Measurements from ENCODE around the gene EPHA3. TPM values are rescaled to one million over a fixed set of nuclear protein-coding genes. Genes with fewer than 3 reads are reported as not detected.

Gene EPHA3
- total RNA-seq (10 to 100 TPM in 2 of 5 donors, 1 to 10 TPM in 2, under 1 TPM in 1; 0.29 to 33.9 (median 5.5) TPM), polyA plus RNA-seq (under 1 TPM; 0.35 to 0.46 (median 0.37) TPM)
- long read RNA-seq, donor 1, result 0 reads
- long read RNA-seq, donor 2, partial matches to known transcripts, result 0 of 1 reads
- long read RNA-seq, donor 2, other reads (novel, unspliced or antisense), result 0 of 1 reads
- long read RNA-seq, donor 3, result 0 reads
- long read RNA-seq, donor 4, result 0 reads
- long read RNA-seq, donor 5, partial matches to known transcripts, result 0 of 1 reads
- long read RNA-seq, donor 5, other reads (novel, unspliced or antisense), result 0 of 1 reads
- long read RNA-seq, donor 6, result 0 reads
- long read RNA-seq, donor 7, full-length matches to known transcripts, result 1 of 1 reads
- long read RNA-seq, donor 7, partial matches to known transcripts, result 0 of 1 reads
- long read RNA-seq, donor 7, other reads (novel, unspliced or antisense), result 0 of 1 reads
- long read RNA-seq, donor 8, full-length matches to known transcripts, result 2 of 2 reads
- long read RNA-seq, donor 8, partial matches to known transcripts, result 0 of 2 reads
- long read RNA-seq, donor 8, other reads (novel, unspliced or antisense), result 0 of 2 reads
- long read RNA-seq, donor 9, result 0 reads
- long read RNA-seq, donor 10, result 0 reads

DNA sequence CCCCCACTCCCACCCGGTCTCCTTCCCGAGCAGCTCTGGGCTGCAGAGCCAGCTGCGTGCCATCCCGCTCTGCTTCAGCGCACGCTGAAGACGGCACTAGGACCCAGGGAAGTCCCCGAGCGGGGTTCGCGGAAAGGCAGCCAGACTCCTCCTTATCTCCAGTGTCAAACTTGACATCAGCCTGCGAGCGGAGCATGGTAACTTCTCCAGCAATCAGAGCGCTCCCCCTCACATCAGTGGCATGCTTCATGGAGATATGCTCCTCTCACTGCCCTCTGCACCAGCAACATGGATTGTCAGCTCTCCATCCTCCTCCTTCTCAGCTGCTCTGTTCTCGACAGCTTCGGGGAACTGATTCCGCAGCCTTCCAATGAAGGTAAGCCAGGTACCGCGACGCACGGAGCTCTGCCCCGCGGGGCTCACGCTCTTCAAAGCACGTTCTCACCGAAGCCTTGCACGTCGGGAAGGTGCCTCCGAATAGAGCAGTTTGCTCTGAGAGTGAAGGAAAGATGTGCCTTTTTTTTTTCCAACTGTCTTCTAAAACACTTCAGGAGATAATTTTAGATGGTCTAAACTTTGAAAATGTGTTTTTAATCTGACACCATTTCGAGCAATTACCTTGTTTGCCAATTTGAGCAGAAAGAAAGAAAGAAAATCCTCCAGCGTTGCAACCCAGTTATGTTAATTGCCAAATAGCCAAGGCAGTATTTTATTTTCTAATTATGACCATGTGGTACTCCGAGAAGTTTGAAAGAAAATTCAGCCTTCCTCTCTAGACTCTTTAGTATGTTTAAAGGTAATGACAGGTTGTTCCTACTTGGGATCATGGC, at the start of gene EPHA3:
Gene EPHA3, plus strand, starts transcription at position 161 of the 830 bp plus-strand sequence. Its CDS starts 128 bp downstream, at position 289.
- Histone ChIP-seq H3K27ac (peak within 1 kb of the TSS in 1 of 5 donors; percentile 47), H3K4me3 (peak within 1 kb of the TSS; percentile 26 to 49 (median 48)), H3K9me3 (no peaks in the 10 kb centered on the region), H3K36me3 (no peaks in the 10 kb centered on the region), H3K27me3 (peaks cover 0 to 44% (median 15%) of the 10 kb centered on the region in 3 donors), H3K4me1 (peaks cover 9 to 14% (median 12%) of the 10 kb centered on the region in 4 donors)
- DNase-seq, result peak; percentile 54 to 90
- 2 to 4% (median 3%) methylated on average over 32 of the region's 32 CpGs for WGBS, 5 donors
- no peak for TF ChIP-seq CTCF (IDR thresholded peaks at IDR 0.05)
- peak in 2 of 3 donors; percentile 40 to 53 for TF ChIP-seq POLR2AphosphoS5 (IDR thresholded peaks at IDR 0.05)
- intact Hi-C loops (cut with DNase I; ENCODE audit: low total_unique reads), result no loop called here

GRCh38 chr3:89058371-89058770, 49.0 kb upstream of the EPHA3 start:
- TF ChIP-seq POLR2AphosphoS5 (IDR thresholded peaks at IDR 0.05) (no peak), CTCF (IDR thresholded peaks at IDR 0.05) (no peak), EP300 (IDR thresholded peaks at IDR 0.05) (no peak), POLR2A (IDR thresholded peaks at IDR 0.05) (no peak)
- H3K36me3 ChIP-seq, result no peaks in the 10 kb centered on the region
- intact Hi-C loops (cut with DNase I; ENCODE audit: low total_unique reads), result no loop called here
- no peak for DNase-seq
- H3K27me3 ChIP-seq, result no peaks in the 10 kb centered on the region
- H3K27ac ChIP-seq, result no peak overlapping the region
- no peaks in the 10 kb centered on the region for H3K4me1 ChIP-seq
- H3K4me3 ChIP-seq, result no peak overlapping the region
- WGBS, 5 donors, result 56 to 73% (median 63%) methylated on average over 2 of the region's 2 CpGs
- H3K9me3 ChIP-seq, result no peaks in the 10 kb centered on the region

- Histone ChIP-seq H3K27me3 (no peaks in the 10 kb centered on the region), H3K9me3 (no peaks in the 10 kb centered on the region), H3K27ac (no peak overlapping the region), H3K4me3 (no peak overlapping the region), H3K4me1 (no peaks in the 10 kb centered on the region), H3K36me3 (no peaks in the 10 kb centered on the region)
- TF ChIP-seq POLR2A (IDR thresholded peaks at IDR 0.05) (no peak), CTCF (IDR thresholded peaks at IDR 0.05) (no peak), EP300 (IDR thresholded peaks at IDR 0.05) (no peak), POLR2AphosphoS5 (IDR thresholded peaks at IDR 0.05) (no peak)
- WGBS, 5 donors, result 54 to 74% (median 71%) methylated on average over 5 of the region's 5 CpGs
- intact Hi-C loops (cut with DNase I; ENCODE audit: low total_unique reads), result no loop called here
- DNase-seq, result peak in 1 of 2 donors; percentile 2
These were observed 48.1 kb upstream of the EPHA3 start for GRCh38 chr3:89059211-89059925.

- no peak for TF ChIP-seq POLR2AphosphoS5 (IDR thresholded peaks at IDR 0.05)
- TF ChIP-seq CTCF (IDR thresholded peaks at IDR 0.05), result no peak
- TF ChIP-seq POLR2A (IDR thresholded peaks at IDR 0.05), result no peak
- no peak for TF ChIP-seq EP300 (IDR thresholded peaks at IDR 0.05)
- WGBS, 5 donors, result 93 to 96% (median 93%) methylated on average over 2 of the region's 2 CpGs
- Histone ChIP-seq H3K4me1 (no peaks in the 10 kb centered on the region), H3K36me3 (no peaks in the 10 kb centered on the region), H3K27me3 (no peaks in the 10 kb centered on the region), H3K4me3 (no peak overlapping the region), H3K27ac (no peak overlapping the region), H3K9me3 (no peaks in the 10 kb centered on the region)
- no peak for DNase-seq
- intact Hi-C loops (cut with DNase I; ENCODE audit: low total_unique reads), result no loop called here
These were observed 46.2 kb upstream of the EPHA3 start for GRCh38 chr3:89061259-89061658.

Data from stomach (tissue), 19 donors.